Natural killer cell (primary cell): ENCODE measurements around the gene TEKT5. TPM values are rescaled to one million over a fixed set of nuclear protein-coding genes. Genes with fewer than 3 reads are reported as not detected.

Source experiments
- ATAC-seq, 3 donors: fragments of 150-1000 bp in 2 of 3; fragments of 200-7000 bp in 1 of 3; cut with Tn5 transposase; 1 replicate in 1 of 3; 2 replicates in 2 of 3; pipeline ENCODE4 v1.10.0; 2021; ENCODE audit warnings: mild to moderate bottlenecking in 2 of 3, moderate library complexity in 2 of 3
- DNase-seq, 2 donors: peaks; one replicate each; pipeline versions ENCODE4 v3.0.0 to v3.0.0-alpha.2; 2013 to 2021; ENCODE audit warnings: mixed read lengths in 1 of 2
- H3K27ac ChIP-seq: one replicate; pipeline ENCODE4 v1.5.1; 2013; ENCODE audit warnings: mild to moderate bottlenecking, low read length
- H3K27me3 ChIP-seq: one replicate; pipeline ENCODE4 v1.6.1; 2013; ENCODE audit warnings: low read length; ENCODE audit not compliant: control insufficient read depth, insufficient read depth
- H3K36me3 ChIP-seq: one replicate; pipeline ENCODE4 v1.6.1; 2013; ENCODE audit warnings: low read length; ENCODE audit not compliant: control insufficient read depth, insufficient read depth
- H3K4me1 ChIP-seq: one replicate; pipeline ENCODE4 v1.6.1; 2013; ENCODE audit warnings: low read length; ENCODE audit not compliant: control insufficient read depth, insufficient read depth
- H3K4me3 ChIP-seq: one replicate; pipeline ENCODE4 v1.5.1; 2013; ENCODE audit warnings: low read length
- H3K9me3 ChIP-seq: one replicate; pipeline ENCODE4 v1.6.1; 2013; ENCODE audit warnings: low read length; ENCODE audit not compliant: control insufficient read depth, insufficient read depth
- H3K27ac Mint-ChIP-seq, 2 donors: one replicate each; pipeline ENCODE4 v1.8.0; 2022; ENCODE audit warnings: mild to moderate bottlenecking in 2 of 2, mixed read lengths in 2 of 2, moderate library complexity in 1 of 2
- H3K27me3 Mint-ChIP-seq, 2 donors: one replicate each; pipeline ENCODE4 v1.8.0; 2022; ENCODE audit warnings: low read depth in 2 of 2, mixed read lengths in 2 of 2
- H3K36me3 Mint-ChIP-seq: one replicate; pipeline ENCODE4 v1.8.0; 2022; ENCODE audit warnings: mixed read lengths
- H3K4me1 Mint-ChIP-seq, 2 donors: one replicate each; pipeline ENCODE4 v1.8.0; 2022; ENCODE audit warnings: mixed read lengths in 2 of 2
- H3K4me3 Mint-ChIP-seq: one replicate; pipeline ENCODE4 v1.8.0; 2022; ENCODE audit warnings: mild to moderate bottlenecking, moderate library complexity, mixed read lengths
- H3K9me3 Mint-ChIP-seq, 2 donors: one replicate each; pipeline ENCODE4 v1.8.0; 2022; ENCODE audit warnings: mixed read lengths in 2 of 2
- WGBS: methylation state at CpG from one replicate; pipeline ENCODE4 v1.1.7; 2013; ENCODE audit warnings: missing lambda C conversion rate; ENCODE audit not compliant: insufficient coverage; 5-methylcytosine and 5-hydroxymethylcytosine counted together
- intact Hi-C: fragments of 100-400 bp; cut with micrococcal nuclease; formaldehyde crosslinking; loops from one replicate; pipeline ENCODE4 v1.14.2; 2022
- total RNA-seq, 4 donors: library from RNA; stranded (reverse); fragments of 120-200 nt in 1 of 4; gene quantifications; one replicate each; pipeline versions ENCODE4 v1.2.3 to v1.2.4, GENCODE V29; 2013 to 2022
- TF ChIP-seq, protein P1 (sequence below): fragments of 200-600 bp; IDR thresholded peaks from one replicate; pipeline ENCODE4 v1.8.0; 2022; ENCODE audit warnings: antibody characterized with exemption

Gene TEKT5
- total RNA-seq, 3 donors from 2014 or later (not counting 1 experiment from before 2014, with no cell fraction given): 1.1 TPM; not detected in 2

DNA sequence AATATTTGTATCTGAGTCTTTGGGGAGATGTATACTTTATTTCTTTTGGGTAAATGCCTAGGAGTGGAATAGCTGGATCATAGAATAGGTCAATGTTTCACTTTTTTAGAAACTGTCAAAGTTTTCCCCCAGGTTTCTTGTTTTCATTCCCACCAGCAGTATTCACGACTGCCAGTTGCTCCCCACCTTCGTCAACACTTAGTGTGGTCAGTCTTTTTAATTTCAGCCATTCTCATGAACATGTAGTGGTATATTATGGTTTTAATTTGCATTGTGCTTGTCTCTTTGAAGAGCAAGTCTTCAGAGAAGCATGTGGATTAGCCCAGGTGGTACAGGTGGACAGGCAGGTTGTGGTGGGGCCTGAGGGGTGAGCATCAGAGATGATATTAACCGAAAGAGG, 53.8 kb downstream of the TEKT5 start:
- Mint-ChIP-seq H3K27ac (no peak overlapping the region), H3K36me3 (no peaks in the 10 kb centered on the region), H3K27me3 (peaks cover 0 to 5% of the 10 kb centered on the region in 2 donors), H3K4me1 (no peaks in the 10 kb centered on the region), H3K9me3 (no peaks in the 10 kb centered on the region), H3K4me3 (no peak overlapping the region)
- Histone ChIP-seq H3K4me1 (no peaks in the 10 kb centered on the region), H3K9me3 (no peaks in the 10 kb centered on the region), H3K36me3 (no peaks in the 10 kb centered on the region), H3K27me3 (no peaks in the 10 kb centered on the region), H3K27ac (no peak overlapping the region), H3K4me3 (no peak overlapping the region)
- DNase-seq (no peak), ATAC-seq (no peak)
- TF ChIP-seq, protein P1, sequence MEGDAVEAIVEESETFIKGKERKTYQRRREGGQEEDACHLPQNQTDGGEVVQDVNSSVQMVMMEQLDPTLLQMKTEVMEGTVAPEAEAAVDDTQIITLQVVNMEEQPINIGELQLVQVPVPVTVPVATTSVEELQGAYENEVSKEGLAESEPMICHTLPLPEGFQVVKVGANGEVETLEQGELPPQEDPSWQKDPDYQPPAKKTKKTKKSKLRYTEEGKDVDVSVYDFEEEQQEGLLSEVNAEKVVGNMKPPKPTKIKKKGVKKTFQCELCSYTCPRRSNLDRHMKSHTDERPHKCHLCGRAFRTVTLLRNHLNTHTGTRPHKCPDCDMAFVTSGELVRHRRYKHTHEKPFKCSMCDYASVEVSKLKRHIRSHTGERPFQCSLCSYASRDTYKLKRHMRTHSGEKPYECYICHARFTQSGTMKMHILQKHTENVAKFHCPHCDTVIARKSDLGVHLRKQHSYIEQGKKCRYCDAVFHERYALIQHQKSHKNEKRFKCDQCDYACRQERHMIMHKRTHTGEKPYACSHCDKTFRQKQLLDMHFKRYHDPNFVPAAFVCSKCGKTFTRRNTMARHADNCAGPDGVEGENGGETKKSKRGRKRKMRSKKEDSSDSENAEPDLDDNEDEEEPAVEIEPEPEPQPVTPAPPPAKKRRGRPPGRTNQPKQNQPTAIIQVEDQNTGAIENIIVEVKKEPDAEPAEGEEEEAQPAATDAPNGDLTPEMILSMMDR: no peak
- intact Hi-C loops: no loop called here
- WGBS: 89% methylated on average over 2 of the region's 3 CpGs

DNA sequence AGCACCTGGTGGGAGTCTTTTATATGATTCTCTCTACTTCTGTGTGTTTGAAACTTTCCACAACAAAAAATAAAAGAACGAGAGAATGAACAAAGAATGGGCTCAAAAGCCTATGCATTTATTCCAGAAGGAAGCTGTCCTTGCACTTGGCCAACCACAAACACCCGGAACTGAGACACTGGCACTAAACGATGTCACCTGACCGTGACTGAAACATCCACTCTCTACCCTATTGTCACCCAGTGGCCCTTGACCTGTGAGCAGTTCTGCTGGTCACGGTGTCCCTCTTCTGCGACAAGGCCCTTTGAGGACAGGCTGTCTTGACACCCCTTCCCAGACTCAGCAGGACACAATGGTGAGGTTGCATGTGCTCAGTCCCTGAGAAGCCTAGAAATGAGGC, 56.6 kb downstream of the TEKT5 start:
- Histone ChIP-seq H3K27me3 (no peaks in the 10 kb centered on the region), H3K36me3 (no peaks in the 10 kb centered on the region), H3K4me3 (no peak overlapping the region), H3K4me1 (peaks cover 6% of the 10 kb centered on the region), H3K27ac (no peak overlapping the region), H3K9me3 (no peaks in the 10 kb centered on the region)
- DNase-seq (no peak), ATAC-seq (peak in 1 of 3 donors; percentile 22)
- Mint-ChIP-seq H3K9me3 (no peaks in the 10 kb centered on the region), H3K4me1 (no peaks in the 10 kb centered on the region), H3K4me3 (no peak overlapping the region), H3K36me3 (no peaks in the 10 kb centered on the region), H3K27me3 (peaks cover 0 to 5% of the 10 kb centered on the region in 2 donors), H3K27ac (no peak overlapping the region)
- intact Hi-C loops: no loop called here
- TF ChIP-seq, protein P1: no peak
- 80% methylated on average over 6 of the region's 6 CpGs for WGBS

DNA sequence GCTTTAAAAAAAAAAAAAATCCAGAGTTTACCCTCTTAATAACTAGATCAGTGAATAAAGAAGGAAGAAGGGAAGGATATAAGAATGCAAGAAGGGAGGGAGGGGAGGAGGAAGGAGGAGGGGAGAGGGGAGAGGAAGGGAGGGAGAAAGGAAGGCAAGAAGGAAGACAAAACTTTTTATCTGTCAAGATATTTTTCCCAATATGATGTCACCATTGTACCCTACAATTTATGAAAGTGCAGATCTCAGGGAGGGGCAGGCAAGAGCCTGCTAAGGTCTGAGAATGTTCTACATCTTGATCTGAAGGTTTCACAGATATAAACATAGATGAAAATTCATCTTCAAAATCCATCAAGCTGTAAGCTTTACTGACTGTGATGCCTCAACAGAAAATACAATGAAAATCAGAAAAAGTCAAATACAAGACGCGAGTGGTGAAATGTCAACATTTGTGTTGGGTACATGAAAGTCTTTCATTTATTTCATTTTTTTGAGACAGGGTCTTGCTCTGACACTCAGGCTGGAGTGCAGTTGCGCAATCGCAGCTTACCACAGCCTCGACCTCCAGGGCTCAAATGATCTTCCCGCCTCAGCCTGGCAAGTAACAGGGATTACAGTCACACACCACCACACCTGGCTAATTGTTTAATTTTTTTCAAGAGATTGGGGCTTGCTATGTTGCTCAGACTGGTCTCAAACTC, 57.2 kb downstream of the TEKT5 start:
- Mint-ChIP-seq H3K36me3 (no peaks in the 10 kb centered on the region), H3K4me3 (no peak overlapping the region), H3K9me3 (no peaks in the 10 kb centered on the region), H3K27me3 (peaks cover 0 to 5% of the 10 kb centered on the region in 2 donors), H3K27ac (no peak overlapping the region), H3K4me1 (no peaks in the 10 kb centered on the region)
- ATAC-seq (no peak), DNase-seq (no peak)
- intact Hi-C loops: no loop called here
- Histone ChIP-seq H3K27ac (no peak overlapping the region), H3K4me3 (no peak overlapping the region), H3K4me1 (peaks cover 6% of the 10 kb centered on the region), H3K9me3 (no peaks in the 10 kb centered on the region), H3K27me3 (no peaks in the 10 kb centered on the region), H3K36me3 (no peaks in the 10 kb centered on the region)
- TF ChIP-seq, protein P1: no peak
- WGBS: 79% methylated on average over 6 of the region's 6 CpGs
